Activated naive CD4-positive, alpha-beta T cell treated with anti-CD3 and anti-CD28 coated beads, Interleukin-2, amount 50 U/mL, for 72 hours (primary cell): ENCODE results near the gene TLN1. TPM values are rescaled to one million over a fixed set of nuclear protein-coding genes. Genes with fewer than 3 reads are reported as not detected.

Source experiments
- ATAC-seq, 2 donors: fragments of 150-1000 bp; cut with Tn5 transposase; 2 replicates each; pipeline ENCODE4 v1.10.0; 2021; ENCODE audit warnings: mild to moderate bottlenecking in 2 of 2, moderate library complexity in 2 of 2
- DNase-seq, 2 donors: peaks; one replicate each; pipeline ENCODE4 v3.0.0; 2021 to 2022; ENCODE audit warnings: low spot score in 2 of 2
- H3K27ac Mint-ChIP-seq, 2 donors: one replicate each; pipeline ENCODE4 v1.8.0; 2022; ENCODE audit warnings: mild to moderate bottlenecking in 2 of 2, mixed read lengths in 2 of 2
- H3K36me3 Mint-ChIP-seq, 2 donors: one replicate each; pipeline ENCODE4 v1.8.0; 2022; ENCODE audit warnings: mixed read lengths in 2 of 2
- H3K9me3 Mint-ChIP-seq, 2 donors: one replicate each; pipeline ENCODE4 v1.8.0; 2022; ENCODE audit warnings: mixed read lengths in 2 of 2
- total RNA-seq, 2 donors: library from RNA; stranded (reverse); gene quantifications; one replicate each; pipeline ENCODE4 v1.2.3, GENCODE V29; 2022

Gene TLN1
- total RNA-seq, 2 donors from 2014 or later: 234 to 334 TPM

DNA sequence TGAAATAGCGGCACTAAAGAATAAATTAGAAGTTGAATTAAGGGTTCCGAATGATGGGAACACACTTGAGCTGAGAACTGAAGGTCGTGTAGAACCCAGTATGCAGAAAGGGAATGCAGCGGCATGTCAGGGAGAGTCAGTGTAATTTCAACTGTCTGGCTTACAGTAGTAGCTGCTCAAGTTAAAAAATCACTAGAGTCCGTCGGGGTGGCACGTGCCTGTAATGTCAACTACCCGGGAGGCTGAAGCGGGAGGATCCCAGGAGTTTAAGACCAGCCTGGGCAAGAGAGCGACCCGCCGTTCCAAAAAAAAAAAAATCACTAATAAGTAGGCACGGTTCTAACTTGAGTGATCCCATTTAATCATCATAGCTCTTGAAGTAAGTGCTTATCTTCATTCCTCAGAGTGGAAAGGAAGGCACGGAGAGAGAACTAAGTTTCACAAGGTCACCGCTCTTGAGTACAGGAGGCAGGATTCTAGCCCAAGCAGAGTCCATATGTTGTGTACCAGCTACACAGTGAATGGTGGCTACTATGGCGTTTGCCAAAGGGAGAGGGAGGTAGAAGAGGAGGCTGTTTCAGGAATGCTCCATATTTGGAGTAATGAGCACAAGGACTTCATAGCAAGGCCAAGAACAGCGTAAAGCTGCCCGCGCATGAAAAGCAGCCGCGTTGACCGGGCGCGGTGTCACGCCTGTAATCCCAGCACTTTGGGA is 75.0 kb downstream of the TLN1 start:
- Mint-ChIP-seq H3K9me3 (no peaks in the 10 kb centered on the region), H3K36me3 (peaks cover 13 to 14% of the 10 kb centered on the region in 2 donors), H3K27ac (peak overlapping the region; percentile 96 to 100)
- no peak for ATAC-seq
- no peak for DNase-seq

DNA sequence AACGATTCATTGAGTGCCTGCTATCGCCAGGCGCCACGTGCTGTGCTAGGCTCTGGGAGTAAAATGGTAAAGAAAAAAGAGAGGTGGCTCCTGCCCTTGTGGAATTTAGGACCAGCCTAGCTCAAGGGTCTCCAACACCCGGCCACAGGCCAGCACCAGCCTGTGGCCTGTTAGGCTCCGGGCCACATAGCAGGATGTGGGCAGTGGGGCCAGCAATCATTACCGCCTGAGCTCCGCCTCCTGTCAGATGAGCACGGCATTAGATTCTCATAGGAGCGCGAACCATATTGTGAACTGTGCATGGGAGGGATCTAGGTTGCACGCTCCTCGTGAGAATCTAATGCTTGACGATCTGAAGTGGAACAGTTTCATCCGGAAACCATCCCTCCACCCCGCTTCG is 75.6 kb downstream of the TLN1 start:
- H3K27ac Mint-ChIP-seq: peak overlapping the region in 1 of 2 donors; percentile 96

DNA sequence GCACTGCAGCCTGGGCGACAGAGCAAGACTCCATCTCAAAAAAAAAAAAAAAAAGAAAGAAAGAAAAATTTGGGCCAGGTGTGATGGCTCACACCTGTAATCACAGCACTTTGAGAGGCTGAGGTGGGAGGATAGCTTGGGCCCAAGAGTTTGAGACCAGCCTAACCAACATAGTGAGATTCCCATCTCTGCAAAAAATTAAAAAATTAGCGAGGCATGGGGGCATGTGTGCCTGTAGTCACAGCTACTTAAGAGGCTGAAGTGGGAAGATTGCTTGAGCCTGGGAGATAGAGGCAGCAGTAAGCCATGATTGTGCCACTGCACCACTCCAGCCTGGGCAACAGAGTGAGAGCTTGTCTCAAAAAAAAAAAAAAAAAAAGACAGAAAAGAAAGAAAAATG is 78.4 kb downstream of the TLN1 start:
- no peak overlapping the region for H3K27ac Mint-ChIP-seq
- ATAC-seq (no peak), DNase-seq (no peak)
- no peaks in the 10 kb centered on the region for H3K9me3 Mint-ChIP-seq
- peaks cover 9 to 18% of the 10 kb centered on the region in 2 donors for H3K36me3 Mint-ChIP-seq

More for the DNA sequence above, 75.6 kb downstream of the TLN1 start:
- no peaks in the 10 kb centered on the region for H3K9me3 Mint-ChIP-seq
- H3K36me3 Mint-ChIP-seq: peaks cover 13 to 14% of the 10 kb centered on the region in 2 donors
- ATAC-seq (no peak), DNase-seq (no peak)

DNA sequence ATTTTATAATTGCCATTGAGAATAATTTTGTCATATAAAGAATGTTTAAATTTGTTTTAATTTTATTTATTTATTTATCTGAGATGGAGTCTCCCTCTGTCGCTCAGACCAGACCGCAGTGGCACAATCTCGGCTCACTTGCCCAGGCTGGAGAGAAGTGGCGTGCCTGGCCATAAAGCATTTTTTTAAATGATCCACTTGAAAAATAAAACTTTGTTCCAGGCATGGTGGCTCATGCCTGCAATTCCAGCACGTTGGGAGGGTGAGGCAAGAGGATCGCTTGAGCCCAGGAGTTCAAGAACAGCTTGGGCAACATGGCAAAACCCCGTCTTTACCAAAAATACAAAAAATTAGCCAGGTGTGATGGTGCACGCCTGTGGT is 79.2 kb downstream of the TLN1 start:
- Mint-ChIP-seq H3K36me3 (peaks cover 9 to 20% of the 10 kb centered on the region in 2 donors), H3K9me3 (no peaks in the 10 kb centered on the region), H3K27ac (no peak overlapping the region)
- ATAC-seq: no peak
- DNase-seq: no peak

DNA sequence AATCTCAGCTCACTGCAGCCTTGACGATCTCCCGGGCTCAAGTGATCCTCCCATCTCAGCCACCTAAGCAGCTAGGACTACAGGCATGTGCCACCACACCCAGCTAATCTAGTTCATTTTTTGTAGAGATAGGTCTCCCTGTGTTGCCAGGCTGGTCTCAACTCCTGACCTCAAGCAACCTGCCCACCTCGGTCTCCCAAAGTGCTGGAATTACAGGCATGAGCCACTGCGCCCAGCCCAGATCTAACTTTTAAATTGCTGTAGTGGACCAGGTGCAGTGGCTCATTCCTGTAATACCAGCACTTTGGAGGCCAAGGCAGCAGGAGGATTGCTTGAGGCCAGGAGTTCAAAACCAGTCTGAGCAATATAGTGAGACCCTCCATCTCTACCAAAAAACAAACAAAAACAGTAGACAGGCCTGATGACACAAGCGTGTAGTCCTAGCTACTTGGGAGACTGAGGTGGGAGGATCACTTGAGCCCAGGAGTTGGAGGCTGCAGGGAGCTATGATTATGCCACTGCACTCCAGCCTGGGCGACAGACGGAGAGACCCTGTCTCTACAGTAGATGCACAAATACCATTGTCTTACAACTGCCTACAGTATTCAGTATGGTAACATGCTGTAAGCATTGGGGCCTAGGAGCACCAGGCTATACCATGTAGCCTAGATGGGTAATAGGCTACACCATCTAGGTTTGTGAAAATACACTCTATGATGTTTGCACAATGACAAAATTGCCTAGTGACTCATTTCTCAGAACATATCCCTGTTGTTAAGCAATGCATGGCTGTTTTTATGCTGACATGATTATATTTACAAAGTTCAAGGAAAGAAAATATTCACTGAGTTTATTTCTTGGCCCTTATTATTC is 79.8 kb downstream of the TLN1 start:
- Mint-ChIP-seq H3K27ac (peak overlapping the region; percentile 81 to 87), H3K9me3 (no peaks in the 10 kb centered on the region), H3K36me3 (peaks cover 9 to 20% of the 10 kb centered on the region in 2 donors)
- ATAC-seq (peak in 1 of 2 donors; percentile 42), DNase-seq (no peak)

DNA sequence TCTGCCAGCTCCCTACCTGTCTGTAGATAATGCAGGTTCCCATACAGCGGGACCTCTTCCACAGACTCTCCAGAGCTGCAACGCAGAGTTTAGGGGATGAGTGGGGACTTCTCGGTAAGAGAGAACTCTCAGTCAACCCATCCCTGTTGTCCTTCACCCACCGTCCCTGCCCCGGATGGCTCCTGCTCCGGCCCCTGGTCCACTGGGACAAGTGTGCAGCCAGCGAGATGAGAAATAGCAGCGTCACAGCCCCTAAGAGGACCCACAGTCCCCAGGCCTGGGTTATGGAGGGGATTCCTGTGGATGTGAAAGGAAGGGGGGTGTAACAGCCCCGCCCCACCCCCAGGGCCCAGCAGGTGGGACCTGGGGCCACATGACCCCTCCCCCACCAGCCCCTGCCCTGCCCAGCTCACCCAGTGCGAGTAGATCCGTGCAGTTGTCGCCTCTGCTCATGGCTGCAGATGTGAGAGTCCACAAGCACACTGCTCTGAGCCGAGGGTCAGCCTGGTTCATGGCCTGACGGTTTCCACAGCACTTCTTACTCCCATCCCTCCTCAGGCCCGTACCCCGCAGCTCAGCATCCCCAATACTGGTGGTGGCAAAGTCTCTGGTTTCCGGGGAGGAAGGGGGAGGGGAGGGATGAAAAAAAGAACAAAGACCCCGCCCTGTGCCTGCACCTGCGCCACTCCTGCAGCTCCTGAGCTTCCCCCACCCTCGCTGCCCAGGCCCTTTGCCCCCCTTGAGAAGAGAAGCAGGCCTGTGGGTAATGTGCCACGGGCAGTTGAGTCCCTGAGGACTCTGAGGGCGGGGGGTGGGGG is 81.4 kb downstream of the TLN1 start, which contains the start of gene SIT1:
TSS of gene SIT1 (minus strand) at position 591 of the 818 bp plus-strand sequence. CDS start at position 513, 78 bp downstream.
- H3K27ac Mint-ChIP-seq: peak within 1 kb of the TSS; percentile 81 to 87
- DNase-seq: peak in 1 of 2 donors; percentile 37
- peaks cover 9 to 27% of the 10 kb centered on the region in 2 donors for H3K36me3 Mint-ChIP-seq
- peak in 1 of 2 donors; percentile 13 for ATAC-seq
- no peaks in the 10 kb centered on the region for H3K9me3 Mint-ChIP-seq

DNA sequence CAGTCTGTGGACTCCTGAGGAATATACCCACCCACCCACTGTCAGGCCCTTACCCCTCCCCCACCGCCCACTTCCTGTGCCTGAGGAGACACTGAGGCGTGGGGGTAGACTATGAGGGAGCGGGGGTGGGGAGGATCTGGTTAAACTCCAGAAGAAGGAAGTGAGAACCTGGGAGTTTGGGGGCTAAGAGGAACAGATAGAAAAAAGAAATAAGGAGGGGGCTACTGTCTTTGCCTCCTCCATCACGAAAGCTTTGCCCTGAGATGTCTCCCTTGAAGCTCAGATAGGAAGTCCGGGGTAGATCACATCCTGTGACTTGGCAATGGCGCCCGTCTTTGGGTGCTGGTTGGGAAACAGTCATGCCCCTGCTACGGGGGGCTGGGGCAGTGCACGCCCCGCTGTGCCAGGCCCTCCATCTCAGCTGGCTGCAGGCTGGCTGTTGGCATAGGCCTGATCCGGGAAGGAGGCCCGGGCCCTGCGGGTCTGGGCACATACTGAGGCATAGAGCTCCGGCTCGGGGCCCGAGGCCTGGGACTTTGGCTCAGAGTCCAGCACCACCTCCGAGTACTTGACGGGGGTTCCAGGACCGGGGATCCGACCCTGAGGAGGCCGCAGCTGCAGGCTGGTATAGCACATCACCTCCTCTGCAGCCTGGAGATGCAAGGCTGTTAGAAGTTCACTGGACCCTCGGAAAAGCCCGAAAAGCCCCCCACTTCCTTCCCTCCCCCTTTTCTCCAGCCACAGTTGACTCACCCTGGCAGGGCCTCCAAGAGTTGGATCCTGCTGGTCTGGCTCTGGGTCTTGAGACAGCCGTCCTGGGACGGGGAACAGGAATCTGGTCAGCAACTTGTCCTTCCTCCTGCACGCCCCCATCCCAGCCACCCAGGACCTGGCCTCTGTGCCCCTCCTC is 82.3 kb downstream of the TLN1 start:
- Mint-ChIP-seq H3K36me3 (peaks cover 9 to 29% of the 10 kb centered on the region in 2 donors), H3K27ac (peak overlapping the region; percentile 55 to 87), H3K9me3 (no peaks in the 10 kb centered on the region)
- peak in 1 of 2 donors; percentile 14 for ATAC-seq
- DNase-seq: peak in 1 of 2 donors; percentile 40

Other genes with a start within 250 kb of the TLN1 start
- gene RUSC2, start 242.1 kb downstream of the TLN1 start, total RNA-seq: 1 to 10 TPM; 5.1 to 10.0 TPM
- 10 to 100 TPM; 19.4 to 61.3 TPM for gene TESK1, start 126.9 kb downstream of the TLN1 start, total RNA-seq
- 10 to 100 TPM; 11.1 to 16.7 TPM for gene CD72, start 113.8 kb downstream of the TLN1 start, total RNA-seq
- 100 to 1,000 TPM in 1 of 2 donors, 10 to 100 TPM in 1; 67.8 to 122 TPM for gene SIT1, start 81.3 kb downstream of the TLN1 start, total RNA-seq
- 1,000 to 10,000 TPM; 3,566 to 7,483 TPM for gene RMRP, start 74.2 kb downstream of the TLN1 start, total RNA-seq
- 10 to 100 TPM; 10.2 to 24.4 TPM for gene CCDC107, start 73.9 kb downstream of the TLN1 start, total RNA-seq
- gene ARHGEF39, start 67.0 kb downstream of the TLN1 start, total RNA-seq: 10 to 100 TPM; 21.6 to 22.8 TPM
- gene CA9, start 58.3 kb downstream of the TLN1 start, total RNA-seq: 1 to 10 TPM in 1 of 2 donors, under 1 TPM in 1; 0.73 to 1.1 TPM
- gene TPM2, start 42.3 kb downstream of the TLN1 start, total RNA-seq: 1 to 10 TPM; 5.2 to 9.3 TPM
- 10 to 100 TPM; 22.8 to 25.3 TPM for gene CREB3, start 471 bp upstream of the TLN1 start, total RNA-seq
- gene GBA2, start 17.0 kb upstream of the TLN1 start, total RNA-seq: 10 to 100 TPM; 23.4 to 57.6 TPM
- 10 to 100 TPM; 18.4 to 35.1 TPM for gene RGP1, start 17.1 kb upstream of the TLN1 start, total RNA-seq
- under 1 TPM in 1 of 2 donors, not detected in 1; 0.46 TPM for gene MSMP, start 22.1 kb upstream of the TLN1 start, total RNA-seq
- 10 to 100 TPM in 1 of 2 donors, 1 to 10 TPM in 1; 6.8 to 16.2 TPM for gene NPR2, start 59.4 kb upstream of the TLN1 start, total RNA-seq
- gene SPAG8, start 80.1 kb upstream of the TLN1 start, total RNA-seq: 1 to 10 TPM; 1.0 to 1.3 TPM
- 10 to 100 TPM; 27.2 to 51.8 TPM for gene HINT2, start 82.8 kb upstream of the TLN1 start, total RNA-seq
- gene FAM221B, start 96.5 kb upstream of the TLN1 start, total RNA-seq: not detected
- 10 to 100 TPM in 1 of 2 donors, 1 to 10 TPM in 1; 4.0 to 11.2 TPM for gene TMEM8B, start 97.0 kb upstream of the TLN1 start, total RNA-seq
- not detected for gene OR13J1, start 138.2 kb upstream of the TLN1 start, total RNA-seq
- gene HRCT1, start 174.0 kb upstream of the TLN1 start, total RNA-seq: not detected
- gene SPAAR, start 177.3 kb upstream of the TLN1 start, total RNA-seq: not detected
- gene OR2S2, start 226.0 kb upstream of the TLN1 start, total RNA-seq: not detected